Measurements from ENCODE around the gene PCDHB8.
A peak's percentile ranks its signal among the peaks of the same experiment; 100 is the strongest.

DNA sequence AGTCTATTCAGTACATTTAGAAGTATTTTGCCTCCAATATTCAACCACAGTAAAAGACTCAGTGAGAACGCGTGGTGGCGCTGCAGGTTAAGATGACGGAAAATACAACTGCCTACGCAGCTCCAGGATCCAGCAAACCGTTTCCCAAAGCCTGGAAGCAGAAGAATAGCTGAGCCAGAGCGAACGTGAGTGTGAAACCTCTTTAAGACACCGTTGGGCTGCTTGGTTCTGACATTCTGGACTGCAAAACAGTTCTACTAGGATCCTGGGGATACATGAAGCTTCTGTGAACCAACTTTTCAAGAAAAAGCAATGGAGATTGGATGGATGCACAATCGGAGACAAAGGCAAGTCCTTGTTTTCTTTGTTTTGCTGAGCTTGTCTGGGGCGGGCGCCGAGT is 4.7 kb downstream of the PCDHB8 start, which contains the start of gene PCDHB16:
- TF ChIP-seq, protein P1, sequence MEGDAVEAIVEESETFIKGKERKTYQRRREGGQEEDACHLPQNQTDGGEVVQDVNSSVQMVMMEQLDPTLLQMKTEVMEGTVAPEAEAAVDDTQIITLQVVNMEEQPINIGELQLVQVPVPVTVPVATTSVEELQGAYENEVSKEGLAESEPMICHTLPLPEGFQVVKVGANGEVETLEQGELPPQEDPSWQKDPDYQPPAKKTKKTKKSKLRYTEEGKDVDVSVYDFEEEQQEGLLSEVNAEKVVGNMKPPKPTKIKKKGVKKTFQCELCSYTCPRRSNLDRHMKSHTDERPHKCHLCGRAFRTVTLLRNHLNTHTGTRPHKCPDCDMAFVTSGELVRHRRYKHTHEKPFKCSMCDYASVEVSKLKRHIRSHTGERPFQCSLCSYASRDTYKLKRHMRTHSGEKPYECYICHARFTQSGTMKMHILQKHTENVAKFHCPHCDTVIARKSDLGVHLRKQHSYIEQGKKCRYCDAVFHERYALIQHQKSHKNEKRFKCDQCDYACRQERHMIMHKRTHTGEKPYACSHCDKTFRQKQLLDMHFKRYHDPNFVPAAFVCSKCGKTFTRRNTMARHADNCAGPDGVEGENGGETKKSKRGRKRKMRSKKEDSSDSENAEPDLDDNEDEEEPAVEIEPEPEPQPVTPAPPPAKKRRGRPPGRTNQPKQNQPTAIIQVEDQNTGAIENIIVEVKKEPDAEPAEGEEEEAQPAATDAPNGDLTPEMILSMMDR (IDR thresholded peaks at IDR 0.05) = peak; percentile 33
- TF ChIP-seq, protein P2, sequence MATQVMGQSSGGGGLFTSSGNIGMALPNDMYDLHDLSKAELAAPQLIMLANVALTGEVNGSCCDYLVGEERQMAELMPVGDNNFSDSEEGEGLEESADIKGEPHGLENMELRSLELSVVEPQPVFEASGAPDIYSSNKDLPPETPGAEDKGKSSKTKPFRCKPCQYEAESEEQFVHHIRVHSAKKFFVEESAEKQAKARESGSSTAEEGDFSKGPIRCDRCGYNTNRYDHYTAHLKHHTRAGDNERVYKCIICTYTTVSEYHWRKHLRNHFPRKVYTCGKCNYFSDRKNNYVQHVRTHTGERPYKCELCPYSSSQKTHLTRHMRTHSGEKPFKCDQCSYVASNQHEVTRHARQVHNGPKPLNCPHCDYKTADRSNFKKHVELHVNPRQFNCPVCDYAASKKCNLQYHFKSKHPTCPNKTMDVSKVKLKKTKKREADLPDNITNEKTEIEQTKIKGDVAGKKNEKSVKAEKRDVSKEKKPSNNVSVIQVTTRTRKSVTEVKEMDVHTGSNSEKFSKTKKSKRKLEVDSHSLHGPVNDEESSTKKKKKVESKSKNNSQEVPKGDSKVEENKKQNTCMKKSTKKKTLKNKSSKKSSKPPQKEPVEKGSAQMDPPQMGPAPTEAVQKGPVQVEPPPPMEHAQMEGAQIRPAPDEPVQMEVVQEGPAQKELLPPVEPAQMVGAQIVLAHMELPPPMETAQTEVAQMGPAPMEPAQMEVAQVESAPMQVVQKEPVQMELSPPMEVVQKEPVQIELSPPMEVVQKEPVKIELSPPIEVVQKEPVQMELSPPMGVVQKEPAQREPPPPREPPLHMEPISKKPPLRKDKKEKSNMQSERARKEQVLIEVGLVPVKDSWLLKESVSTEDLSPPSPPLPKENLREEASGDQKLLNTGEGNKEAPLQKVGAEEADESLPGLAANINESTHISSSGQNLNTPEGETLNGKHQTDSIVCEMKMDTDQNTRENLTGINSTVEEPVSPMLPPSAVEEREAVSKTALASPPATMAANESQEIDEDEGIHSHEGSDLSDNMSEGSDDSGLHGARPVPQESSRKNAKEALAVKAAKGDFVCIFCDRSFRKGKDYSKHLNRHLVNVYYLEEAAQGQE (IDR thresholded peaks at IDR 0.05; ENCODE audit: insufficient read depth in 1 of 2, low read depth in 2 of 2, low read length in 1 of 2) = no peak
- TF ChIP-seq POLR2AphosphoS5 (IDR thresholded peaks at IDR 0.05; ENCODE audit: low read depth, low read length) (no peak), TCF7L2 (IDR thresholded peaks at IDR 0.05; ENCODE audit: low read depth, low read length) (no peak)

Data from Panc1 (cell line).